SK-N-SH (cell line): ENCODE data around the gene PTTG1IP2. TPM values are rescaled to one million over a fixed set of nuclear protein-coding genes. Genes with fewer than 3 reads are reported as not detected.

Experiments used
- CTCF ChIA-PET: fragments of 300-600, 350-600 bp; formaldehyde crosslinking; extraction: SDS; loops from one replicate; lab custom pipeline; 2021; lab: Yijun Ruan, JAX
- POLR2A ChIA-PET: fragments of 350-600 bp; sonication (Branson Sonifier 250); formaldehyde crosslinking; extraction: SDS; loops from one replicate; lab custom pipeline; 2020; ENCODE audit warnings: antibody characterized with exemption, inconsistent platforms; lab: Yijun Ruan, JAX
- DNase-seq: peaks from one replicate; pipeline ENCODE4 v3.0.0; 2012
- H2AFZ ChIP-seq: fragments of 200-600 bp; sonication (generic); 2 replicates; pipeline ENCODE4 v1.8.1; 2016; ENCODE audit warnings: antibody characterized with exemption, mild to moderate bottlenecking, low read depth
- H3F3A ChIP-seq: fragments of 200-600 bp; sonication (generic); replicated peaks from 2 replicates; pipeline ENCODE3; 2016; ENCODE audit warnings: antibody characterized with exemption, mild to moderate bottlenecking; ENCODE audit not compliant: insufficient read depth
- H3K27ac ChIP-seq, 2 experiments: fragments of 200-500 bp in 1 of 2; fragments of 200-600 bp in 1 of 2; sonication (Bioruptor generic) in 1 of 2; sonication (generic), shearing (Covaris generic) in 1 of 2; 2 replicates each; pipeline versions ENCODE4 v1.5.1 to v1.6.1; 2014 to 2016; ENCODE audit warnings: low read depth in 2 of 2, inconsistent platforms in 1 of 2, low read length in 1 of 2, mild to moderate bottlenecking in 1 of 2, mixed read lengths in 1 of 2
- H3K27me3 ChIP-seq: fragments of 200-600 bp; sonication (generic), shearing (Covaris generic); 2 replicates; pipeline ENCODE4 v1.6.1; 2016; ENCODE audit warnings: mixed run types; ENCODE audit not compliant: insufficient read depth
- H3K36me3 ChIP-seq, 2 experiments: fragments of 200-500 bp in 1 of 2; fragments of 200-600 bp in 1 of 2; sonication (Bioruptor generic) in 1 of 2; sonication (generic) in 1 of 2; replicated peaks in 1 of 2; 2 replicates each; pipeline versions ENCODE3 to v1.5.1; 2014 to 2016; ENCODE audit warnings: low read length in 1 of 2, mild to moderate bottlenecking in 1 of 2; ENCODE audit not compliant: insufficient read depth in 2 of 2, control insufficient read depth in 1 of 2
- H3K4me1 ChIP-seq, 2 experiments: fragments of 200-500 bp in 1 of 2; fragments of 200-600 bp in 1 of 2; sonication (Bioruptor generic) in 1 of 2; sonication (generic), shearing (Covaris generic) in 1 of 2; 2 replicates each; pipeline versions ENCODE4 v1.5.1 to v1.6.1; 2014 to 2016; ENCODE audit warnings: low read depth in 1 of 2, low read length in 1 of 2, mixed run types in 1 of 2; ENCODE audit not compliant: insufficient read depth in 2 of 2, control insufficient read depth in 1 of 2
- H3K4me2 ChIP-seq: fragments of 200-600 bp; sonication (generic), shearing (Covaris generic); 2 replicates; pipeline ENCODE4 v1.6.1; 2017; ENCODE audit warnings: mixed run types
- H3K4me3 ChIP-seq, 2 experiments: fragments of 200-500 bp in 1 of 2; fragments of 200-600 bp in 1 of 2; sonication (Bioruptor generic) in 1 of 2; sonication (generic), shearing (Covaris generic) in 1 of 2; 2 replicates each; pipeline versions ENCODE4 v1.5.1 to v1.8.1; 2014 to 2016; ENCODE audit warnings: low read depth in 2 of 2, inconsistent platforms in 1 of 2, low read length in 1 of 2, mild to moderate bottlenecking in 1 of 2, mixed read lengths in 1 of 2, moderate library complexity in 1 of 2
- H3K79me2 ChIP-seq: fragments of 200-600 bp; sonication (generic); 2 replicates; pipeline ENCODE4 v1.8.1; 2017; ENCODE audit warnings: mild to moderate bottlenecking; ENCODE audit not compliant: insufficient read depth
- H3K9ac ChIP-seq: fragments of 200-600 bp; sonication (generic); 2 replicates; pipeline ENCODE4 v1.6.1; 2017; ENCODE audit warnings: mixed run types
- H3K9me2 ChIP-seq: fragments of 200-600 bp; sonication (generic); 2 replicates; pipeline ENCODE4 v1.6.1; 2017; ENCODE audit warnings: mixed run types
- H3K9me3 ChIP-seq: fragments of 200-600 bp; sonication (generic); 2 replicates; pipeline ENCODE4 v1.6.1; 2017; ENCODE audit warnings: mixed run types, mild to moderate bottlenecking, moderate library complexity
- H4K20me1 ChIP-seq: fragments of 200-600 bp; sonication (generic); 2 replicates; pipeline ENCODE4 v1.6.1; 2017; ENCODE audit warnings: mild to moderate bottlenecking, mixed run types; ENCODE audit not compliant: insufficient read depth
- CHD2 ChIP-seq: fragments of 150-350 bp; IDR thresholded peaks from 2 replicates; pipeline ENCODE4 v1.6.1; 2018; ENCODE audit warnings: low read length; ENCODE audit not compliant: partially characterized antibody
- CTCF ChIP-seq: fragments of 200-600 bp; sonication (generic); IDR thresholded peaks from 2 replicates; pipeline ENCODE4 v1.6.1; 2017; ENCODE audit warnings: antibody characterized with exemption, mild to moderate bottlenecking, moderate library complexity
- ELF1 ChIP-seq: IDR thresholded peaks from 2 replicates; pipeline ENCODE4 v1.4.0; 2012
- EZH2phosphoT487 ChIP-seq: fragments of 200-600 bp; sonication (generic); IDR thresholded peaks from 2 replicates; pipeline ENCODE4 v1.6.1; 2017; ENCODE audit warnings: low read depth, mixed run types, mild to moderate bottlenecking, antibody characterized with exemption, moderate library complexity, borderline replicate concordance
- GABPA ChIP-seq: IDR thresholded peaks from 2 replicates; pipeline ENCODE4 v1.4.0; 2012; ENCODE audit warnings: low read depth, mild to moderate bottlenecking
- IRF3 ChIP-seq: fragments of 150-350 bp; IDR thresholded peaks from 2 replicates; pipeline ENCODE4 v1.6.1; 2016; ENCODE audit warnings: mild to moderate bottlenecking, low read depth, low read length
- JUND ChIP-seq: IDR thresholded peaks from 2 replicates; pipeline ENCODE4 v1.4.0; 2012
- MEF2A ChIP-seq: IDR thresholded peaks from 2 replicates; pipeline ENCODE4 v1.4.0; 2012; ENCODE audit warnings: low read depth, borderline replicate concordance
- PBX3 ChIP-seq: IDR thresholded peaks from 2 replicates; pipeline ENCODE4; 2012
- RAD21 ChIP-seq: IDR thresholded peaks from 2 replicates; pipeline ENCODE4 v1.6.1; 2012; ENCODE audit warnings: mild to moderate bottlenecking, low read length
- RCOR1 ChIP-seq: fragments of 150-350 bp; IDR thresholded peaks from 2 replicates; pipeline ENCODE4 v1.6.1; 2017; ENCODE audit warnings: antibody characterized with exemption, low read length
- RFX5 ChIP-seq: IDR thresholded peaks from 2 replicates; pipeline ENCODE4 v1.6.1; 2012; ENCODE audit warnings: mild to moderate bottlenecking, improper control_type of control experiment, low read length
- TCF12 ChIP-seq: IDR thresholded peaks from 2 replicates; pipeline ENCODE4 v1.4.0; 2012
- ZBTB33 ChIP-seq: IDR thresholded peaks from 2 replicates; pipeline ENCODE4 v1.4.0; 2012; ENCODE audit warnings: low read depth, borderline replicate concordance
- WGBS: methylation state at CpG from one replicate; pipeline ENCODE4 v1.1.6; 2017; ENCODE audit warnings: low lambda C conversion rate; 5-methylcytosine and 5-hydroxymethylcytosine counted together
- polyA plus RNA-seq, 3 experiments: library from polyadenylated mRNA; depleted of rRNA; stranded (reverse); fragments of >200 nt; gene quantifications; 2 replicates each; pipeline ENCODE4 v1.2.3, GENCODE V29; 2012
- TF ChIP-seq, protein P1 (sequence below): IDR thresholded peaks from 2 replicates; pipeline ENCODE4 v1.4.0; 2012; ENCODE audit warnings: low read depth

PTTG1IP2 gene
- polyA plus RNA-seq, 1 of the 3 experiments (the other 2 are of a cell fraction) = not detected

GRCh38 chr7:90483251-90483650, 13.8 kb downstream of the PTTG1IP2 start:
- CTCF ChIA-PET = interaction anchor here (1.1 kb wide), 1 partner anchor 316 kb away, joined by 3 read pairs; no protein-coding TSS in a partner anchor
- H3K9ac ChIP-seq = no peak overlapping the region
- H3K27ac ChIP-seq = no peak overlapping the region
- H3K4me2 ChIP-seq = no peak overlapping the region
- no peaks in the 10 kb centered on the region for H3K9me3 ChIP-seq
- no peaks in the 10 kb centered on the region for H4K20me1 ChIP-seq
- H3K4me3 ChIP-seq = no peak overlapping the region
- H3K27me3 ChIP-seq = no peaks in the 10 kb centered on the region
- H2AFZ ChIP-seq = no peak overlapping the region; the same call in 1 of the 2 replicates
- no peak for DNase-seq
- H3F3A ChIP-seq = peaks cover 12% of the 10 kb centered on the region
- TF ChIP-seq CHD2 (no peak), TCF12 (no peak), RAD21 (no peak), PBX3 (no peak), MEF2A (no peak), ELF1 (no peak), IRF3 (no peak), CTCF (no peak), RCOR1 (no peak), RFX5 (no peak)
- no peaks in the 10 kb centered on the region for H3K79me2 ChIP-seq
- 77% methylated on average over 1 of the region's 1 CpG for WGBS
- no peaks in the 10 kb centered on the region for H3K9me2 ChIP-seq
- POLR2A ChIA-PET = no interaction called here
- no peaks in the 10 kb centered on the region for H3K36me3 ChIP-seq
- peaks cover 5 to 7% of the 10 kb centered on the region in 2 experiments; a peak in 2 of 4 replicates for H3K4me1 ChIP-seq

DNA sequence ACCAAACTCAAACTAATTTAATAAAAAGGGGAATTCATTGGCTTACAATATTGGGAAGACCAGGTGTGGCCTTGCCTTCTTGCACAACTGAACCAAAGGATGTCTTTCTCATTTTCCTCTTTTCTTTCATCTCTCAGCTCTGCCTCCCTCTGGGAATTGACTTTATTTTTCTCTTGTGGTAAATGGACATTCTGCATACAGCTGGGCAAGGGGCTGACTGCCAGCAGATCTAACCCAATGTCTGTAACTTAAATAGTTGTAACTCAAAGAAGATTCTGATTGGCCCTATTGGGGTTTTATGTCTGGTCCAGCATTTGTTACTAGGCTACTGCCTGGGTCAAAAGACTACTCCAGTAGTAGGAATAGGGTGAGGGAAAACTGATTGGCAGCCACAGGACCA, 15.3 kb downstream of the PTTG1IP2 start:
- POLR2A ChIA-PET = no interaction called here
- no peaks in the 10 kb centered on the region for H3K9me2 ChIP-seq
- CTCF ChIA-PET = interaction anchor here (1.3 to 1.5 kb wide), 2 partner anchors 29 to 144 kb away, joined by 4 read pairs; no protein-coding TSS in a partner anchor
- H3K4me2 ChIP-seq = no peak overlapping the region
- no peak for DNase-seq
- H3K79me2 ChIP-seq = no peaks in the 10 kb centered on the region
- no peak overlapping the region for H3K27ac ChIP-seq
- H3K9me3 ChIP-seq = 0 out of 2 replicates have a peak, but pooled peaks cover 5% of the 10 kb centered on the region
- no peaks in the 10 kb centered on the region for H3K27me3 ChIP-seq
- H3K36me3 ChIP-seq = no peaks in the 10 kb centered on the region
- H3K4me1 ChIP-seq = peaks cover 0 to 6% of the 10 kb centered on the region in 2 experiments; a peak in 1 of 4 replicates
- no peaks in the 10 kb centered on the region for H4K20me1 ChIP-seq
- H2AFZ ChIP-seq = no peak overlapping the region
- H3K4me3 ChIP-seq = no peak overlapping the region
- H3F3A ChIP-seq = no peaks in the 10 kb centered on the region
- no peak overlapping the region for H3K9ac ChIP-seq
- TF ChIP-seq EZH2phosphoT487 = no peak
- TF ChIP-seq ZBTB33 = no peak
- TF ChIP-seq IRF3 = no peak
- TF ChIP-seq, protein P1, sequence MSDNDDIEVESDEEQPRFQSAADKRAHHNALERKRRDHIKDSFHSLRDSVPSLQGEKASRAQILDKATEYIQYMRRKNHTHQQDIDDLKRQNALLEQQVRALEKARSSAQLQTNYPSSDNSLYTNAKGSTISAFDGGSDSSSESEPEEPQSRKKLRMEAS = no peak
- no peak for TF ChIP-seq GABPA
- TF ChIP-seq JUND = no peak
- no peak for TF ChIP-seq PBX3
